GM10266 (cell line): ENCODE results near the gene FAIM.

Experiments used
- DNase-seq: peaks from one replicate; pipeline ENCODE4 v3.0.0; 2012; ENCODE audit errors: extremely low spot score
- CTCF ChIP-seq: IDR thresholded peaks from 2 replicates; pipeline ENCODE4 v1.5.1; 2012; ENCODE audit warnings: mild to moderate bottlenecking, low read depth; ENCODE audit not compliant: control insufficient read depth, insufficient read depth; ENCODE audit errors: missing control alignments

The FAIM gene

GRCh38 chr3:138578141-138578540 is 30.4 kb upstream of the FAIM start:
- no peak for DNase-seq
- no peak for TF ChIP-seq CTCF

- DNase-seq = no peak
Measured at GRCh38 chr3:138578961-138579574, 29.5 kb upstream of the FAIM start.

GRCh38 chr3:138587374-138587773 is 21.2 kb upstream of the FAIM start:
- no peak for DNase-seq
- no peak for TF ChIP-seq CTCF

More at GRCh38 chr3:138578961-138579574, 29.5 kb upstream of the FAIM start:
- TF ChIP-seq CTCF = no peak

GRCh38 chr3:138588445-138588844 is 20.1 kb upstream of the FAIM start:
- no peak for TF ChIP-seq CTCF
- no peak for DNase-seq

- TF ChIP-seq CTCF = no peak
- DNase-seq = no peak
Measured at GRCh38 chr3:138591392-138591791, 17.2 kb upstream of the FAIM start.

GRCh38 chr3:138593488-138594149 is 15.0 kb upstream of the FAIM start:
- no peak for TF ChIP-seq CTCF
- DNase-seq = no peak
